Stimulated activated naive B cell treated with anti-CD40 and anti-IgM and Interleukin-4, amounts not matched to agents 10 μg/mL and 1 μg/mL and 100 μg/mL, for 72 hours (primary cell): Measurements from ENCODE around the gene HNF4A.
A peak's percentile ranks its signal among the peaks of the same experiment; 100 is the strongest.
"Not testable (repeated sequence)": the region's sequence is repeated elsewhere in the genome, so short reads cannot be mapped to it uniquely, and the experiment has no call there.

Experiments
- ATAC-seq, 2 donors: fragments of 150-1000 bp; cut with Tn5 transposase; replicated peaks; 2 replicates each; pipeline ENCODE4 v1.10.0; 2021; ENCODE audit warnings: moderate library complexity in 1 of 2
- DNase-seq: peaks from one replicate; pipeline ENCODE4 v3.0.0; 2021
- H3K27ac Mint-ChIP-seq: one replicate; pipeline ENCODE4 v1.8.0; 2022; ENCODE audit warnings: mild to moderate bottlenecking, mixed read lengths
- H3K27me3 Mint-ChIP-seq, 2 donors: one replicate each; pipeline ENCODE4 v1.8.0; 2022; ENCODE audit warnings: mixed read lengths in 2 of 2
- H3K36me3 Mint-ChIP-seq, 2 donors: one replicate each; pipeline ENCODE4 v1.8.0; 2022; ENCODE audit warnings: mixed read lengths in 2 of 2, mild to moderate bottlenecking in 1 of 2
- H3K4me1 Mint-ChIP-seq, 2 donors: one replicate each; pipeline ENCODE4 v1.8.0; 2022; ENCODE audit warnings: mixed read lengths in 2 of 2, mild to moderate bottlenecking in 1 of 2
- H3K4me3 Mint-ChIP-seq, 2 donors: one replicate each; pipeline ENCODE4 v1.8.0; 2022; ENCODE audit warnings: mild to moderate bottlenecking in 2 of 2, mixed read lengths in 2 of 2, moderate library complexity in 1 of 2
- H3K9me3 Mint-ChIP-seq, 2 donors: one replicate each; pipeline ENCODE4 v1.8.0; 2022; ENCODE audit warnings: mixed read lengths in 2 of 2, mild to moderate bottlenecking in 1 of 2

HNF4A gene

GRCh38 chr20:44355498-44356352 is at the start of gene HNF4A:
Gene HNF4A (plus strand): TSS chr20:44355699. CDS start chr20:44355805, 106 bp downstream.
- Mint-ChIP-seq H3K4me1 (peaks cover 0 to 6% of the 10 kb centered on the region in 2 donors), H3K9me3 (no peaks in the 10 kb centered on the region), H3K27me3 (peaks cover 28 to 37% of the 10 kb centered on the region in 2 donors), H3K27ac (no peak within 1 kb of the TSS), H3K36me3 (no peaks in the 10 kb centered on the region), H3K4me3 (no peak within 1 kb of the TSS)
- no peak for DNase-seq
- no peak for ATAC-seq

- Mint-ChIP-seq H3K4me1 (peaks cover 16 to 26% of the 10 kb centered on the region in 2 donors), H3K4me3 (no peak overlapping the region), H3K27me3 (no peaks in the 10 kb centered on the region), H3K9me3 (no peaks in the 10 kb centered on the region), H3K27ac (no peak overlapping the region), H3K36me3 (peaks cover 14 to 16% of the 10 kb centered on the region in 2 donors)
- ATAC-seq (no peak), DNase-seq (no peak)
Observed at GRCh38 chr20:44306927-44307326, 48.6 kb upstream of the HNF4A start.

GRCh38 chr20:44309763-44310663 is 45.5 kb upstream of the HNF4A start:
- DNase-seq (no peak), ATAC-seq (no peak)
- Mint-ChIP-seq H3K9me3 (no peaks in the 10 kb centered on the region), H3K4me3 (peak overlapping the region; percentile 88 to 97), H3K27me3 (no peaks in the 10 kb centered on the region), H3K4me1 (peaks cover 16 to 26% of the 10 kb centered on the region in 2 donors), H3K36me3 (peaks cover 6 to 11% of the 10 kb centered on the region in 2 donors), H3K27ac (peak overlapping the region; percentile 97)

- peak; percentile 98 for DNase-seq
- peaks cover 16 to 26% of the 10 kb centered on the region in 2 donors for H3K4me1 Mint-ChIP-seq
- no peaks in the 10 kb centered on the region for H3K27me3 Mint-ChIP-seq
- peak within 1 kb of the TSS; percentile 88 to 97 for H3K4me3 Mint-ChIP-seq
- no peaks in the 10 kb centered on the region for H3K9me3 Mint-ChIP-seq
- peaks cover 6 to 11% of the 10 kb centered on the region in 2 donors for H3K36me3 Mint-ChIP-seq
- peak; percentile 92 for ATAC-seq
- peak within 1 kb of the TSS; percentile 97 for H3K27ac Mint-ChIP-seq
Observed at GRCh38 chr20:44310664-44311639, 44.5 kb upstream of the HNF4A start, which contains the start of gene FITM2. Gene FITM2 (minus strand): TSS chr20:44311202. CDS start chr20:44311148, 54 bp downstream.

- ATAC-seq (no peak), DNase-seq (no peak)
- Mint-ChIP-seq H3K4me3 (no peak overlapping the region), H3K36me3 (peaks cover 2 to 4% of the 10 kb centered on the region in 2 donors), H3K27ac (no peak overlapping the region), H3K4me1 (peaks cover 10 to 16% of the 10 kb centered on the region in 2 donors), H3K27me3 (peaks cover 7 to 9% of the 10 kb centered on the region in 2 donors), H3K9me3 (no peaks in the 10 kb centered on the region)
Observed at GRCh38 chr20:44314870-44315269, 40.6 kb upstream of the HNF4A start.

GRCh38 chr20:44319839-44320422 is 35.6 kb upstream of the HNF4A start:
- peaks cover 13 to 17% of the 10 kb centered on the region in 2 donors for H3K27me3 Mint-ChIP-seq
- H3K36me3 Mint-ChIP-seq: no peaks in the 10 kb centered on the region
- no peak overlapping the region for H3K27ac Mint-ChIP-seq
- H3K4me1 Mint-ChIP-seq: no peaks in the 10 kb centered on the region
- DNase-seq (no peak), ATAC-seq (no peak)
- no peaks in the 10 kb centered on the region for H3K9me3 Mint-ChIP-seq
- H3K4me3 Mint-ChIP-seq: no peak overlapping the region

GRCh38 chr20:44324343-44324742 is 31.2 kb upstream of the HNF4A start:
- no peak for ATAC-seq
- no peak for DNase-seq
- Mint-ChIP-seq H3K36me3 (no peaks in the 10 kb centered on the region), H3K27me3 (peaks cover 25 to 30% of the 10 kb centered on the region in 2 donors), H3K4me1 (peaks cover 0 to 7% of the 10 kb centered on the region in 2 donors), H3K9me3 (no peaks in the 10 kb centered on the region), H3K27ac (no peak overlapping the region), H3K4me3 (no peak overlapping the region)

GRCh38 chr20:44326391-44327159 is 28.9 kb upstream of the HNF4A start:
- Mint-ChIP-seq H3K36me3 (no peaks in the 10 kb centered on the region), H3K4me1 (peaks cover 0 to 7% of the 10 kb centered on the region in 2 donors), H3K4me3 (peak overlapping the region in 1 of 2 donors; percentile 30), H3K27ac (no peak overlapping the region), H3K9me3 (no peaks in the 10 kb centered on the region), H3K27me3 (peaks cover 31 to 43% of the 10 kb centered on the region in 2 donors)
- ATAC-seq: peak; percentile 29 to 41
- no peak for DNase-seq

- H3K4me3 Mint-ChIP-seq: not testable (repeated sequence)
Observed at GRCh38 chr20:44327748-44328147, 27.8 kb upstream of the HNF4A start.

GRCh38 chr20:44328428-44328827 is 27.1 kb upstream of the HNF4A start:
- Mint-ChIP-seq H3K27me3 (peaks cover 32 to 44% of the 10 kb centered on the region in 2 donors), H3K4me1 (peaks cover 0 to 7% of the 10 kb centered on the region in 2 donors), H3K4me3 (no peak overlapping the region), H3K27ac (no peak overlapping the region), H3K36me3 (no peaks in the 10 kb centered on the region), H3K9me3 (no peaks in the 10 kb centered on the region)
- ATAC-seq (no peak), DNase-seq (no peak)

More at GRCh38 chr20:44327748-44328147, 27.8 kb upstream of the HNF4A start:
- not testable (repeated sequence) for ATAC-seq, H3K27ac Mint-ChIP-seq, DNase-seq, H3K9me3 Mint-ChIP-seq, H3K4me1 Mint-ChIP-seq, H3K36me3 Mint-ChIP-seq
- H3K27me3 Mint-ChIP-seq: peaks cover 32 to 44% of the 10 kb centered on the region in 2 donors

GRCh38 chr20:44331201-44331600 is 24.3 kb upstream of the HNF4A start:
- ATAC-seq: no peak
- no peaks in the 10 kb centered on the region for H3K36me3 Mint-ChIP-seq
- no peak for DNase-seq
- H3K4me3 Mint-ChIP-seq: no peak overlapping the region
- H3K4me1 Mint-ChIP-seq: peaks cover 0 to 7% of the 10 kb centered on the region in 2 donors
- no peaks in the 10 kb centered on the region for H3K9me3 Mint-ChIP-seq
- H3K27me3 Mint-ChIP-seq: peaks cover 29 to 47% of the 10 kb centered on the region in 2 donors
- H3K27ac Mint-ChIP-seq: no peak overlapping the region

- peaks cover 19 to 31% of the 10 kb centered on the region in 2 donors for H3K27me3 Mint-ChIP-seq
- ATAC-seq: no peak
- no peak overlapping the region for H3K27ac Mint-ChIP-seq
- no peaks in the 10 kb centered on the region for H3K9me3 Mint-ChIP-seq
- no peak overlapping the region for H3K4me3 Mint-ChIP-seq
- no peaks in the 10 kb centered on the region for H3K4me1 Mint-ChIP-seq
- no peaks in the 10 kb centered on the region for H3K36me3 Mint-ChIP-seq
- no peak for DNase-seq
Observed at GRCh38 chr20:44334306-44334705, 21.2 kb upstream of the HNF4A start.
